Measurements from ENCODE around the gene LRIT2.

Gene LRIT2

DNA sequence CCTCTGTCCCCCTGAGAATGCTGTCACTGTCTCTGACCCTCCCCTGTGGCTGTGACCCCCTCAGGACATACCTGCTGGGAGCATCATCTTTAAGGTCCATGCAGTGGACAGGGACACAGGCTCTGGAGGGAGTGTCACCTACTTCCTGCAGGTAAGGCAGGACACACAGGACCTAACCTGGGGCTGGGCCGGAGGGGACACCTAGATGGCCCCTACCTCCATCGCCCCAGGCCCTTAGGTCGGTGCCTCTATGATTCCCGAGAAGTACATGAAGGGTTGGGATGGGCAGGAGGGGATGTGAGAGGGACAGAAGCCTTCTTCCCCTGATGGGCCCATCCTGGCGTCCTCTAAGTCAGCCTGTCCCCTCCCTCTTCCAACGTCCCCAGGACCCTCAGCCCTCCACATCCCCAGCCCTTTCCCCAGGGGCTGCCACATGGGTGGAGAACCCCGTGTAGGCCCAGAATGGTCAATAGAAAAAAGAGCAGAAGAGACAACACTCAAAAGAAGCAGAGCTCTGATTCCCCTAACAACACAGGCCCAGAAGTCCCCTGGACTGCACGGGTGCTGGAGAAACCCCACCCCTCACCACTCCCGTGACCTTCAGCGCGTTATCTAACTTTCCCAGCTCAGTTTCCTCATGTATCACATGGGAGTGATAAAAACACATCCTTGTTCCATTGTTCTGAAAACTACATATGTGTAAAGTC lies 24.7 kb downstream of the LRIT2 start:
- TF ChIP-seq, protein P1, sequence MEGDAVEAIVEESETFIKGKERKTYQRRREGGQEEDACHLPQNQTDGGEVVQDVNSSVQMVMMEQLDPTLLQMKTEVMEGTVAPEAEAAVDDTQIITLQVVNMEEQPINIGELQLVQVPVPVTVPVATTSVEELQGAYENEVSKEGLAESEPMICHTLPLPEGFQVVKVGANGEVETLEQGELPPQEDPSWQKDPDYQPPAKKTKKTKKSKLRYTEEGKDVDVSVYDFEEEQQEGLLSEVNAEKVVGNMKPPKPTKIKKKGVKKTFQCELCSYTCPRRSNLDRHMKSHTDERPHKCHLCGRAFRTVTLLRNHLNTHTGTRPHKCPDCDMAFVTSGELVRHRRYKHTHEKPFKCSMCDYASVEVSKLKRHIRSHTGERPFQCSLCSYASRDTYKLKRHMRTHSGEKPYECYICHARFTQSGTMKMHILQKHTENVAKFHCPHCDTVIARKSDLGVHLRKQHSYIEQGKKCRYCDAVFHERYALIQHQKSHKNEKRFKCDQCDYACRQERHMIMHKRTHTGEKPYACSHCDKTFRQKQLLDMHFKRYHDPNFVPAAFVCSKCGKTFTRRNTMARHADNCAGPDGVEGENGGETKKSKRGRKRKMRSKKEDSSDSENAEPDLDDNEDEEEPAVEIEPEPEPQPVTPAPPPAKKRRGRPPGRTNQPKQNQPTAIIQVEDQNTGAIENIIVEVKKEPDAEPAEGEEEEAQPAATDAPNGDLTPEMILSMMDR (IDR thresholded peaks at IDR 0.05), result no peak
- no peak for TF ChIP-seq ZFX (IDR thresholded peaks at IDR 0.05; ENCODE audit: borderline replicate concordance)

DNA sequence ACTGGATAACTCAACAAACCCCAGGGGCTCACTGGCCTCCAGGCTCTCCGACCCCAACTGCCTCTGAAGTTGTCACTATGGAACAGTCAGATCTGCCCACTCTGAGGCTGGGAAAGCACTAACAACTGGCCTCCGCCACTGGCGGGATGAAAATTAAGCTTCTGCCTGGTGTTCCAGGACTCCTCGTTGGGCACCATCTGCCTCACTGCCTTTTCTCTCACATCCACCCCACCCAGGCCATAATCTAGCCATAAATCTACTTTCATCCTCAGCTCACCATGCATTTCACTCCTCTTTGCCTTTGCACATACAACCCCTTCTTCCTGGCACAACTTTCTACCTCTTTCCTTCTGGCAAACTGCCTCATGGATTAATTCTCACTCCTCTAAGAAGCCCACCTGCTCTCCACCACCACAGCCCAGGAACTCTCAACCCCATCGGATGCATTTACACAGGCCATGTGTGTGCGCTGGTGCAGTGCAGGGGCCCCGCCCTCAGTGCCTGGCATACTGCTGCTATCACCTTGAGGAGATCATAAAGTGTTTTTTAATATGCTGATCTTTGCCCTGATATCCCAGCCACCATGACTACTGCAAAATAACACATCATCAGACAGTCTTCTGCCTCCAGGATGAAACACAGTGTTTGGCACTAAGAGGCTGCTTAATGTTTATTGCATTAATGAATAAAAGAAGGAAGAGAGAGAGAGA lies 27.0 kb downstream of the LRIT2 start:
- H3K27ac ChIP-seq, result no peak overlapping the region
- TF ChIP-seq, protein P1 (IDR thresholded peaks at IDR 0.05), result no peak
- TF ChIP-seq ZFX (IDR thresholded peaks at IDR 0.05; ENCODE audit: borderline replicate concordance), result no peak

More for the DNA sequence above, 24.7 kb downstream of the LRIT2 start:
- no peak overlapping the region for H3K27ac ChIP-seq

DNA sequence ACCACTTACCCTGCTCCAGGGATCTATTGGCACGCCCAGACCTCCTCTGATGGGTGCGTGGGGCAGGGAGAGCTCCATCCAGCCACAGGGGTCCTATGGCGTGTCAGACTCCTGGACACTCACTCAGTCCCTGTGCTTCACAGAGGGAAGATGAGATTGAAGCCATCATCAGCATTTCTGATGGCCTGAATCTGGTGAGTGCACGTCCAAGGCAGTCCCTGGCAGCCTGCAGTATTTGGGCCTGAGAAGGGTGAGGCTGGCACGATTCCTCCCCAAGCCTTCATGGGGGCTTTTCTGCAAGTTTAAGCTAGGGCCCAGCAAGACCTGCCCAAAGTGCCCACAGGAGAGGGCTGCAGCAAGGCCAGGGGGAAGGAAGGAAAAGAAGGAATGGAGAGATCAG lies 27.7 kb downstream of the LRIT2 start:
- TF ChIP-seq, protein P1 (IDR thresholded peaks at IDR 0.05), result no peak
- TF ChIP-seq ZFX (IDR thresholded peaks at IDR 0.05; ENCODE audit: borderline replicate concordance), result no peak
- H3K27ac ChIP-seq, result no peak overlapping the region

DNA sequence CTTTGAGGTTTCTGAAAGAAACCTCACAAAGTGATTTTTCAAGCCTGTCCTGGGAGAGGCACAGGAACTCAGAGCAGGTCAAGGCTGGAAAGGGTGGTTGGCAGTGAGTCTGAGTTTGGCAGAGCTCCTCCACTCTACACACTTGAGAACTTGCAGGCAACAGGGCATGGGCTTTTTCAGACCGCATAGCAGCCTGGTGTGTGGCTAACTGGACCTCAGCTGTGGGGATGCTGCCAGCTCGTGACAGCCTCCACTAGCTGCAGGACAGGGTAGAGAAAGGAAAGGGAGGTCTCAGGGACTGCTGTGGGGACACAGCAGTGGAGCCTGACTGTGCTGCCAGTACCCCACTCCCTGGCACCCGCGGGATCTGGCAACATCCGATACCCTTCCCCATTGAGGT lies 28.4 kb downstream of the LRIT2 start:
- no peak overlapping the region for H3K27ac ChIP-seq
- TF ChIP-seq ZFX (IDR thresholded peaks at IDR 0.05; ENCODE audit: borderline replicate concordance), result no peak
- TF ChIP-seq, protein P1 (IDR thresholded peaks at IDR 0.05), result no peak

DNA sequence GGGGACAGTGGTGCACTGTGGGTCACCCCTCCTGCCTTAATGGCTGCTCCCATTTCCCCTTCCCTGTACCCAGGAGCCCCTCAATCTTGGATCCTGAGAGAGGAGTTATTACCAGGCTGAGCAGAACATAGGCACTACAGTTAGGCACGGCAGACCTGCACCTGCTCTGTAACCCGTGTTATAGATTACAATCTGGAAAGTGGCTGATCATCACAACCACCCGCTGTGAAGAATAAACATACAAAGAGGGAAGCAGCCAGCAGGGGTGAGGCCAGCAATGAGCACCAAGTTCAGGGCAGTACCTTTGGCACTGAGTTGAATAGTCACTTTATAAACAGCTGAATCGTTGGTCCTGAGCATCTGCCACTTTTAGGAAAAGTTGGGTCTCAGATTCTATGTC lies 29.3 kb downstream of the LRIT2 start:
- TF ChIP-seq, protein P1 (IDR thresholded peaks at IDR 0.05), result no peak
- no peak for TF ChIP-seq ZFX (IDR thresholded peaks at IDR 0.05; ENCODE audit: borderline replicate concordance)
- H3K27ac ChIP-seq, result no peak overlapping the region

DNA sequence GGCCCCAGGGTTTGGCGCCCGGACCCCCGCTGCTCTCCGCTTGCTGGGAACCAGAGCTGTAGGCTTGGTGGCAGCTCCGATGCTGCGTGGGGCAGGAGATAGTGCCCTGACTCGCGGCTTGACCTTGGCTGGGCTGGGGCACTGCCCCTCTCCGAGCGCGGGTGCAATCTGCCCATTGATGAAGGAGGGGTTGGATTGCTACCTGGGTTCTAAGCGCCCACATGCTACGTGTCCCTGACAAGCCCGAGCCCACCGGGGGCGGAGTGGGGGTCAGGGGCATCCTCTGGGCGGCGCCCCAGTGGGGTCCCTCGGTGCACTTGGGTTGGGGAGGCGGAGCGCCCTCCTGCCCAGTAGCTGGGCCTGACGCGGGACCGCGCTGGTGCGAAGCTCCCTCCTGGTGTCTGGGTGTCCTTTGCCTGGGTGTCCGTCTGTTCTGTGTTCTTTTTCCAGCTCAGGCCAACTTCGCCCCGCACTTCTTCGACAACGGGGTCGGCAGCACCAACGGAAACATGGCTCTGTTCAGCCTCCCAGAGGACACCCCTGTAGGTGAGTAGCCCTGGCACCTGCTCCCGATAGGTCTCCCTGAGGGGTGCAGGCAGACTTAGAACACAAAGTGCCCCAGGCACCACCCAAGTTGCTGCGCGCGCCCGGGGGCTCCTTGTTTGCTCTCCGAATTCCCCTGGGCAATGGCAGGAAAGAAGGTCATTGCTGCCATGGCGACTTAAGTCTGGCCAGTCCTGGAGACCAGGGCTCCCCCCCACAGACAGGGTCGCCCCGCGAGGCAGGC lies 30.1 kb downstream of the LRIT2 start:
- H3K27ac ChIP-seq, result no peak overlapping the region
- TF ChIP-seq, protein P1 (IDR thresholded peaks at IDR 0.05), result no peak
- TF ChIP-seq ZFX (IDR thresholded peaks at IDR 0.05; ENCODE audit: borderline replicate concordance), result no peak
